HepG2 (cell line): ENCODE results near the gene BIRC7.

ENCODE experiments used
- POLR2AphosphoS5 ChIP-seq: IDR thresholded peaks from 2 replicates; pipeline ENCODE4 v1.6.1; 2012; ENCODE audit warnings: low read depth, low read length
- TFAP4 ChIP-seq: sonication (generic); IDR thresholded peaks from 2 replicates; pipeline ENCODE4 v1.6.1; 2016; ENCODE audit warnings: low read depth, borderline replicate concordance
- ZNF274 ChIP-seq: sonication (generic); formaldehyde crosslinking; IDR thresholded peaks from 2 replicates; pipeline ENCODE4 v1.5.1; 2020; ENCODE audit warnings: mild to moderate bottlenecking, missing genetic modification reagents
- ZNF558 ChIP-seq: sonication (generic); formaldehyde crosslinking; IDR thresholded peaks from 2 replicates; pipeline ENCODE4 v1.9.0; 2022; ENCODE audit warnings: mild to moderate bottlenecking, missing genetic modification reagents, borderline replicate concordance
- ZNF768 ChIP-seq: sonication (generic); formaldehyde crosslinking; IDR thresholded peaks from 2 replicates; pipeline ENCODE4 v1.4.0; 2020; ENCODE audit warnings: missing genetic modification reagents
- TF ChIP-seq, protein P1 (sequence below): IDR thresholded peaks from 2 replicates; pipeline ENCODE4 v1.6.1; 2012; ENCODE audit warnings: inconsistent platforms

DNA sequence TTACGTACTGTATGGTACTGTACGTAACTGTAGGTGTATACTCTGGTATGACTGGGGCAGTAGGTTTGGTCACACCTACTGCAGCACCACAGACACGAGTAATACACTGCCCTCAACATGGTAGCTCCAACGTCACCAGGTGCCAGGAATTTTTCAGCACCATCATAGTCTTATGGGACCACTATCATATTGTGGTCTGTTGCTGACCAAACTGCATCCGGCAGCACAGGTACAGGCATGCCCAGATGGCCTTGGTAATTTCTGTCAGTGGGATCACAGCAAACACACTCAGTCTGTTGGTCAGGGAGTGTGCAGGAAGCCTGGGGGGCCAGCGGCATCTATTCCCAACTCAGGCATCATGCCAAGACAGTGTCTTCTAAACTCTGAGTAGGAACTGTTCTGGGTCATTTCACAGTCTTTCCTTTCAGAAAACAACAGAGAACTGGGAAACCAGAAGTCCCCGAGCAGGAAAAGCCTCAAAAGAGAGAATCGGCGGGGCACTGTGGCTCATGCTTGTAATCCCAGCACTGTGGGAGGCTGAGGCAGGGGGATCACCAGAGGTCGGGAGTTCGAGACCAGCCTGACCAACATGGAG lies 25.6 kb upstream of the BIRC7 start:
- no peak for TF ChIP-seq ZNF558 (CRISPR knock-in tag)
- TF ChIP-seq, protein P1, sequence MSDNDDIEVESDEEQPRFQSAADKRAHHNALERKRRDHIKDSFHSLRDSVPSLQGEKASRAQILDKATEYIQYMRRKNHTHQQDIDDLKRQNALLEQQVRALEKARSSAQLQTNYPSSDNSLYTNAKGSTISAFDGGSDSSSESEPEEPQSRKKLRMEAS: no peak
- no peak for TF ChIP-seq ZNF274
- TF ChIP-seq POLR2AphosphoS5: no peak
- TF ChIP-seq ZNF768 (CRISPR knock-in tag): no peak
- no peak for TF ChIP-seq TFAP4
